Measurements from ENCODE around the gene GON7.

Gene GON7

DNA sequence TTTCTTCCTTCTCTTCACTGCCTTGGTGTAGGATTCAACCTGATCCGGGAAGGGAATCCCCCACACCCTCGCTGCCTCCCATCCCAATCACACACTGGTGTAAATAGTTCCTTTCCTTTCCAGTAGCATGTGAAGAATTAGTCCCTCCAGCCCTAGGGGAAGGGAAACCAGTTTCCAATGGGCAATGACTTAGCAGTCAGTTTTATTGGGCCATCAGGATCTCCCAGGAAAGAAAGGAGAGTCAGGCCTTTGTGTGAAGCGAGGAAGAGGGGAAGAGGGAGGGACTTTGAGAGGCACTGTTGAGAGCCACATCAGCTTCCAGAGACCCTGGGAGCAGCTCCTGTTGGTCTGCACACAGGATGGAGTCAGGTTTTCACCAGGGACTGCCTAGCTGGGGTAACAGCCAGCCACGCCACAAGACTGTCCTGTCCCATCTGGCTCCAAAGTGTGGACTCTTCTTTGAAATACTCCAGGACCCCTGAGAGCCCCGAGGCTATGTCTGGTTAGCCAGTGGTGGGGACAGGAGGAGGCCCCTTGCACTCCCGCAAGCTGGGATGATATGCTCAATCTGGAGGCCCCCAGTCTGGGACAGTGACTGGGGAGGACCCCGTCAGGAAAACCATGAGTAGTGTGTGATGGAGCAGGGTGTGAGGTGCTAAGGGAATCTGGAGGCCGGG lies 50.0 kb downstream of the GON7 start:
- no peak for DNase-seq (ENCODE audit: low spot score)

DNA sequence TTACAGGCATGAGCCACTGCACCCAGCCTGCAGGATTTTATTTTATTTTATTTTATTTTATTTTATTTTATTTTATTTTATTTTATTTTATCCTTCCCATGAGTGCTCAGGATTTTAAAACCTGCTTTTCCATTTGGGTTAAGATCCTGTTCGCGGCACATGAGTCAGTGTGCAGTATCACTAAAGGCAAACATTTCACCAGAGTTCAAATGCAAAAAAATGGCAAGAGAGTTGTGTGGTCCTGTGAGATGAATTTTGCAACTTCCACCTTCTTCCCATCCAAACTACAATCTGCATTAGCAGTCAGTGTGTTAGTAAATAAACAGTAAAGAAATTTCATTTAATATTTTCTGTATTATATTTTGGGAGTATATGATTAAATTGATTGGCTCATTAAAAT lies 51.2 kb downstream of the GON7 start:
- no peak for DNase-seq (ENCODE audit: low spot score)

DNA sequence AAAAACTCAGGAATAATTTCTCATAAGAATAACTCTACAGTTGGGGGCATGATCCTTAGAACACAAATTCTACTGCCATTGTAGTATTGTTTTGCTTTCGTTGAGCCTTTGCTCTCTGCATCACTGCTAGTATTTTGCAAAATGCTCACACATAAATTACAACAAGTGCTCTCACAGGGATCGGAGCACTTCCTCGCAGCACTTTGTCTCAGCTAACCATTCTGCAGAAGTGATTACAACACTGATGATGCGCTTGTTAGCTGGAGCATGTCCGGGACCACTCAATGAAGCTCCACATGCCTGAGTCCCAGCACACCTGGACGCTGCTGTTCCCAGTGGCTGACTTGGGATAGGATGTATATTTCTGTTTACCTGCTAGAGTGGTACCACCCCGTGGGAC lies 53.7 kb downstream of the GON7 start:
- no peak for DNase-seq (ENCODE audit: low spot score)
